22Rv1 (cell line): ENCODE measurements around the gene KCTD21.

Experiments used
- H3K27ac ChIP-seq: fragments of 450-650 bp; 2 replicates; pipeline ENCODE4 v1.5.1; 2017
- ZFX ChIP-seq: fragments of 450-650 bp; IDR thresholded peaks from 2 replicates; pipeline ENCODE4 v1.6.1; 2017; ENCODE audit warnings: antibody characterized with exemption, borderline replicate concordance
- TF ChIP-seq, protein P1 (sequence below): fragments of 450-650 bp; IDR thresholded peaks from 2 replicates; pipeline ENCODE4 v1.5.1; 2017; ENCODE audit warnings: mild to moderate bottlenecking

Gene KCTD21

DNA sequence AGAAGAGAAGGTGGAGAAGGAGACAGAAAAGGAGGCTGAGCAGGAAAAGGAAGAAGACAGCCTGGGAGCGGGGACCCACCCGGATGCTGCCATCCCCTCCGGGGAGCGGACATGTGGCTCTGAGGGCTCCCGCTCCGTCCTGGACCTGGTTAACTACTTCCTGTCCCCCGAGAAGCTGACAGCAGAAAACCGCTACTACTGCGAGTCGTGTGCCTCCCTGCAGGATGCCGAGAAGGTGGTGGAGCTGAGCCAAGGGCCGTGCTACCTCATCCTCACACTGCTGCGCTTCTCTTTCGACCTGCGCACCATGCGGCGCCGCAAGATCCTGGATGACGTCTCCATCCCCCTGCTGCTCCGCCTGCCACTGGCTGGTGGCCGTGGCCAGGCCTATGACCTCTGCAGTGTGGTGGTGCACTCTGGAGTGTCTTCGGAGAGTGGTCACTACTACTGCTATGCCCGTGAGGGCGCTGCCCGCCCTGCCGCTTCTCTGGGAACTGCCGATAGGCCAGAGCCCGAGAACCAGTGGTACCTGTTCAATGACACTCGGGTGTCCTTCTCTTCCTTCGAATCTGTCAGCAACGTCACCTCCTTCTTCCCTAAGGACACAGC is 21.7 kb upstream of the KCTD21 start:
- H3K27ac ChIP-seq = no peak overlapping the region
- TF ChIP-seq ZFX = no peak
- TF ChIP-seq, protein P1, sequence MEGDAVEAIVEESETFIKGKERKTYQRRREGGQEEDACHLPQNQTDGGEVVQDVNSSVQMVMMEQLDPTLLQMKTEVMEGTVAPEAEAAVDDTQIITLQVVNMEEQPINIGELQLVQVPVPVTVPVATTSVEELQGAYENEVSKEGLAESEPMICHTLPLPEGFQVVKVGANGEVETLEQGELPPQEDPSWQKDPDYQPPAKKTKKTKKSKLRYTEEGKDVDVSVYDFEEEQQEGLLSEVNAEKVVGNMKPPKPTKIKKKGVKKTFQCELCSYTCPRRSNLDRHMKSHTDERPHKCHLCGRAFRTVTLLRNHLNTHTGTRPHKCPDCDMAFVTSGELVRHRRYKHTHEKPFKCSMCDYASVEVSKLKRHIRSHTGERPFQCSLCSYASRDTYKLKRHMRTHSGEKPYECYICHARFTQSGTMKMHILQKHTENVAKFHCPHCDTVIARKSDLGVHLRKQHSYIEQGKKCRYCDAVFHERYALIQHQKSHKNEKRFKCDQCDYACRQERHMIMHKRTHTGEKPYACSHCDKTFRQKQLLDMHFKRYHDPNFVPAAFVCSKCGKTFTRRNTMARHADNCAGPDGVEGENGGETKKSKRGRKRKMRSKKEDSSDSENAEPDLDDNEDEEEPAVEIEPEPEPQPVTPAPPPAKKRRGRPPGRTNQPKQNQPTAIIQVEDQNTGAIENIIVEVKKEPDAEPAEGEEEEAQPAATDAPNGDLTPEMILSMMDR = no peak

DNA sequence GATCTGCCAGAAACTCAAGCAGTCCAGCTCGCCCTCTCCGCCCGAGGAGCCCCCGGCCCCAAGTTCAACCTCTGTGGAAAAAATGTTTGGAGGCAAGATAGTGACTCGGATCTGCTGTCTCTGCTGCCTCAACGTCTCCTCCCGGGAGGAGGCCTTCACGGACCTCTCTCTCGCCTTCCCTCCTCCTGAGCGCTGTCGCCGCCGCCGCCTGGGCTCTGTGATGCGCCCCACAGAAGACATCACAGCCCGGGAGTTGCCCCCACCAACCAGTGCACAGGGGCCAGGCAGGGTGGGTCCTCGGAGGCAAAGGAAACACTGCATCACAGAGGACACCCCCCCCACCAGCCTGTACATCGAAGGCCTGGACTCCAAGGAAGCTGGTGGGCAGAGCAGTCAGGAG is 21.1 kb upstream of the KCTD21 start:
- no peak overlapping the region for H3K27ac ChIP-seq
- TF ChIP-seq, protein P1 = no peak
- TF ChIP-seq ZFX = no peak

DNA sequence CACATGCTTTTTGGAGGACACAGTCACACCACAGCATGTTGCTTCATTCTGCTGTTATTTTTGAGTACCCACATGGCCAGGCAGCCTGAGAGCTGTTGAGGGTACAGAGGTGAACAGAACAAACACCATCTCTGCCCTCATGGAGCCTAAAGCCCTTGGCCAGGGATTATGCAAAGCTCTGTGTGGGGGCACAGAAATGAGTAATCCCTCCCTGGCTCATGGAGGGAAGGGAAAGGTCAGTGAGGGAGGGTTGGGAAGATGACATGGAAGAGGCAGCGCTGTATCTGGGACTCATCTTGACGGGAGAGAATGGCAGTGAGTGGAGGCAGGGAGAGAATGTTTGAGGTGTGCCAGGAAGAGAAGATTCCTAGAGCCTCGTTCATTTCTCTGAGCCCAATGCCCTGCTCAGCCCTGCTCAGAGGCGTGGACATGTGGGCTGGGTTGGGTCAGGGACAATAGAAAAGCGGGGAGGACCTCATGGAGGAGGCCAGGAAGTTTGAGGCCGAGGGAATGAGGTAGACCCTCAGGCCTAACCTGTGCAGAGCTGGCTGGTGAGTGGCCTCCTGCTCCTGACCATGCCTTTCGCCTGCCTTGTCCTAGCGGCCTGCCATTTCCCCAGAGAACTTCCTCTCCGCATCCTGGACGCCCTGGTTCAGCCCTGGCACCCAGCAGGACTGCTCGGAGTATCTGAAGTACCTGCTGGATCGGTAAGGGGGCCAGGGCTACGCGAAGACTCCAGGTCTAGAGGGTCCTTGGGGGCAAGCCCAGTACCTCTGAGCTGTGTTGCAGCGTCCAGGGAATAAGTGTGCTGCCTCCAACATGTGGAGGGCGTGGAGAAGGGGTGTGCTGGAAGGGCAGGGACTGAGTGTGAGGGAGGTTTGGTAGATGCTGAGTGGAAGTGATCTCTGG is 20.1 kb upstream of the KCTD21 start:
- H3K27ac ChIP-seq = no peak overlapping the region
- no peak for TF ChIP-seq ZFX
- TF ChIP-seq, protein P1 = no peak

DNA sequence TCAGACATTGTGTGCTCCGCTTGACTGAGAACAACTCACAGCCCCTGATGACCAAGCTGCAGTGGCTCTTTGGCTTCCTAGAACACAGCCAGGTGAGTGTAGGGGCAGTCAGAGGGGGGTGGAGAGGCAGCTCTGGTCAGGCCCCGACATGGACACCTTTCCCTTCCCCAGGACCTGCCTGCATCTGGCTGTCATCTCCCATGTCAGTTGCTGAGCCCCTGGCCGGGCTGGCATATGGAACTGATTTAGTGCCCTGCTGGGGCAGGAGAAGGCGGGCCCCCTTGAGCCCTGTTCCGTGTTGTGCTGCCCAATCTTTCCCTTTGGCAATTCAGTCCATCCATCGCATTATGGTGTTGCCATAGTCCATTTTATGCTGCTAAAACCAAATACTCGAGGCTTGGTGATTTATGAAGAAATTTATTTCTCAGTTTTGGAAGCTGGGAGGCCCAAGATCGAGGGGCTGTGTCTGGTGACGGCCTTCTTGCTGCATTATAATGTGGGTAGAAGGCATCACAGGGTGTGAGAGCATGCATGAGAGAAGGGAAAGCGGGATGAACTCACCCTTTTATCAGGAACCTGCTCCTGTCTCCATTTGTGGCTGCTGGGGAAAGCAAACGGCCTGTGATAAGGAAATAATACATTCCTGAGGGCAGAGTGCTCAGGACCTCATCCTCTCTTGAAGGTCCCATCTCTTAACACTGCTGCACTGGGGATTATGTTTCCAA is 19.3 kb upstream of the KCTD21 start:
- no peak for TF ChIP-seq ZFX
- TF ChIP-seq, protein P1 = no peak
- no peak overlapping the region for H3K27ac ChIP-seq

DNA sequence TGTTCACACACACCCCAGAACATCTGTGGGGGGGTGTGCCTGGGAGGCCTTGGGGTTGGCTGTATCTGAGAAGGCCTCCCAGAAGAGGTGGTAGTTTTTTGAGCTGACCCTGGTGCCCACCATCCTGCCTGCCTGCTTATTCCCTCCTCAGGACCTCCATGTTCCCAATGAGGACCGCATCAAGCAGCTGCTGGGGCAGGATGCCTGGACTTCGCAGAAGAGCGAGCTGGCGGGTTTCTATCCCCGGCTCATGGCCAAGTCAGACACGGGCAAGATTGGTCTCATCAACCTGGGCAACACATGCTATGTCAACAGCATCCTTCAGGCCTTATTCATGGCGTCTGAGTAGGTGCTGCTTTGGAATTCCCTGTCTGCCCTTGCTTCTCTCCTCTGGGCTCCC is 17.3 kb upstream of the KCTD21 start:
- no peak overlapping the region for H3K27ac ChIP-seq
- TF ChIP-seq, protein P1 = no peak
- TF ChIP-seq ZFX = no peak

DNA sequence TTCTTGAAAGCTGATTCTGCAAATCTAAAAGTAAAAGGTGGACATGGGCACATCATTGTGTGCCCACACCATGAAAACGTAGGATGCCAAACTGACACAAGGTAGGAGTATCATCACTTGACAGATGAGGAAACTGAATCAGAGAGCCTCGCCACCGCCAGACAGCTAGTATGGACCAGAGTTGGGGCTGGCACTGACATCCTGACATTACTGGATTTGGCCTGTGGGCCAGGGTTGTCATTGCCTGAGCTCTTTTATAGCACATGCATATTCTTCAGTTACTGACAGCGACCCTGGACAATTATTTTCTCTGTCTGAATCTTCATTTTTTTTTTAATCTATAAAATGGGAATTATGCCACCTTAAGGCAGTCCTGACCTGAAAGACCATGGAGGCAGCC is 16.8 kb upstream of the KCTD21 start:
- no peak overlapping the region for H3K27ac ChIP-seq
- no peak for TF ChIP-seq ZFX
- TF ChIP-seq, protein P1 = no peak
